GM08714 (cell line): ENCODE results near the gene RRM1.
"Not testable (repeated sequence)": the region's sequence is repeated elsewhere in the genome, so short reads cannot be mapped to it uniquely, and the experiment has no call there.

Experiments used
- H3K4me3 ChIP-seq: fragments of 200-500 bp; sonication (Bioruptor generic); 2 replicates; pipeline ENCODE4 v1.5.1; 2014; ENCODE audit warnings: mild to moderate bottlenecking, low read length, inconsistent platforms
- ZNF274 ChIP-seq: IDR thresholded peaks from 2 replicates; pipeline ENCODE4 v1.6.1; 2012; ENCODE audit warnings: mild to moderate bottlenecking, low read depth, low read length

Gene RRM1

DNA sequence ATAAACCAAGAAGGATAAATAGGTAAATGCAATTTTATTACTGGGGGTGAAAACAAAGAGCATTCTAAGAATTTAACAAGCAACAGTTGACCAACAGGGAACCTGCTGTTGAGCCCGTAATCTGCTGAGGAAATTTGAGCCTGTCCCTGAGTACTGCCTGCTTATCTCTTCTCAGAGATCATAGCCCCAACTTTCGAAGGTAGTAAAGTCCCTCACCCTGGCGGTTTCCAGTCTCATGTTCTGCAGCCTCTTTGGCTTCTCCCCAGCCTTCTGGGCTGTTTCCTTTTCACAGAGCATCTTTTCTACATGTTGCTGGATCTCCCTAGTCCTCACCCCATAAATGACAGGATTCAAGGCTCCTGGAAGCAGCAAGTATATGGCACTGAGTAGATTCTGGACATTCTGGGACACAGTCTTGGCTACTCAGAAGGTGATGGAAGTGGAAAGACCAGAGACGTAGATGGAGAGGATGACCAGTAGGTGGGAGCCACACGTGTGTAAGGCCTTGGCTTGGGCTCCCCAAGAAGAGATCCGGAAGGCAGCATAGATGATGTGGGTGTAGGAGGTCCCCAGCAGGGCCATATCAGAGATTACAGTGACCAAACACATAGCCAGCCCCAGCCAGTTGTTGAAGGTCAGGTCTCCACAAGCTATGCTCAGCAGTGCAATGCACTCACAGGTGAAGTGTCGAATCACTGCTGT is 51.6 kb downstream of the RRM1 start:
- TF ChIP-seq ZNF274 = no peak
- H3K4me3 ChIP-seq = no peak overlapping the region

GRCh38 chr11:4146772-4147098 is 52.1 kb downstream of the RRM1 start:
- no peak for TF ChIP-seq ZNF274
- no peak overlapping the region for H3K4me3 ChIP-seq

- H3K4me3 ChIP-seq = no peak overlapping the region
- TF ChIP-seq ZNF274 = no peak
Measured at GRCh38 chr11:4154503-4154902, 59.9 kb downstream of the RRM1 start.

DNA sequence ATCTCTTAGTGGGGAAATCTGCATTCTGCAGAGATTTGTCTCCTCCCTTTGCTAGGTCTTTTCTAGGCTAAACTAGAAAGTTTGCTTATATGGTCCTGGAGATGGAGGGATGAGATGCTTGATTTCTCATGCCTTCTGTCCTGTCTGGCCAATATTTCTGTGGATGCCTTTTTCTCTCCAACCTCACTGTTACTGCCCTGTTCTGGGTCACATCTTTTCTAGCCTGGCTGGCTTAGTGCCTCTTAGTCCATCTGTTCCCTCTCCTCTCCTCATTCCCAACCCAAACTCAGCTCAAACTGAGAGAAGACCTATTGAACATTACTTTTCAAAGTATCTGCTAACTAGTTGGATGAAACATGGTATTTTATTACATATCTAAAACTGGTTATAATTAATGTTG is 62.0 kb downstream of the RRM1 start:
- TF ChIP-seq ZNF274 = no peak
- H3K4me3 ChIP-seq = no peak overlapping the region

DNA sequence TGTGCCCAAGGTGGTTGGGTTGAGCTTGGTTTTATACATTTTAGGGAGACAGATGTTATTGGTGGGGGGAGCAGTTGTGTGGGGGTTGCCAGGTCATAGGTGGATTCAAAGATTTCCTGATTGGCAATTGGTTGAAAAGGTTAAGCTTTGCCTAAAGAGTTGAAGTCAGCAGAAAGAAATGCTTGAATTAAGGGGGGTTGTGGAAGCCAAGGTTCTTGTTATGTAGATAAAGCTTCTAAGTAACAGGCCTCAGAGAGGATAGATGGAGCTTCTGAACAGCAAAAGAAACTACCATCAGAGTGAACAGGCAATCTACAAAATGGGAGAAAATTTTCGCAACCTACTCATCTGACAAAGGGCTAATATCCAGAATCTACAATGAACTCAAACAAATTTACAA is 64.2 kb downstream of the RRM1 start:
- H3K4me3 ChIP-seq = not testable (repeated sequence)

DNA sequence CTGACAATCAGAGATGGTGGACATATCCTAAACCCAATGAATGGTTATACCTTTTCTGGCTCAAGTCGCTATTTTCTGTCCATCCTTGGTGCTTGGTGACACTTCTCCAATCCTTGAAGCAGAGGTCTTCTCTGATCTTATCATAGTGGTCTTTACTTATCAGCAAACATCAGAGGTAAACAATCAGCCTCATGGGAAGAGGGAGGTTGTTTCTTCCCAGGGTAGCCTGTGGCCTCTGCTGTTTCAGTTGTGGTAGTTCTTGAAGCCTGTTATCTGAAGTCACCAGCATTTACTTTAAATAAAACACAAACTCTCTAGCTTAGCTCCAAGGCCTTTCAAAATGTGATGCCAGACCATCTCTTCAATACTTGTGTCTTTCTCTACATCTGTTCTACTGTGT is 66.7 kb downstream of the RRM1 start:
- H3K4me3 ChIP-seq = no peak overlapping the region
- TF ChIP-seq ZNF274 = no peak

GRCh38 chr11:4164884-4165590 is 70.4 kb downstream of the RRM1 start:
- no peak for TF ChIP-seq ZNF274
- no peak overlapping the region for H3K4me3 ChIP-seq

DNA sequence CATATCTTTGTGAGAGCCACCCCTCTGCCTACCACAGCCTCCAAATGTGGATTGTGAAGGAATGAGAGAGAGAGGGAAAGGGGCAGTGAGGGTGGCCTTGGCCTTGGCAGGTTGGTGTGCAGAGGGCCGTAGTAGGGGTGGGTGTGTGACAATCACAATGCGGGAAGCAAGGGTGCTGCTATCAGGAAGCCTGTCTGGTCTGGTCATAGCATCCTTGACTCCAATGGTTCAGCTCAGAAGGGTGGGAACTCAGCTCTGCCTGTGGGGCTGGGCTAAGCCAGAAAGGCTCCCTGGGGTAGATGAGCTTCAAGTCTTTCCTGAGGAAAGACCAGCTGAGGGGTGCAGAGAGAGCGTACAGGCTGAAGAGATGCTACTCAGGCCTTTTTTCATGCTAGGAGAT is 72.7 kb downstream of the RRM1 start:
- TF ChIP-seq ZNF274 = no peak

DNA sequence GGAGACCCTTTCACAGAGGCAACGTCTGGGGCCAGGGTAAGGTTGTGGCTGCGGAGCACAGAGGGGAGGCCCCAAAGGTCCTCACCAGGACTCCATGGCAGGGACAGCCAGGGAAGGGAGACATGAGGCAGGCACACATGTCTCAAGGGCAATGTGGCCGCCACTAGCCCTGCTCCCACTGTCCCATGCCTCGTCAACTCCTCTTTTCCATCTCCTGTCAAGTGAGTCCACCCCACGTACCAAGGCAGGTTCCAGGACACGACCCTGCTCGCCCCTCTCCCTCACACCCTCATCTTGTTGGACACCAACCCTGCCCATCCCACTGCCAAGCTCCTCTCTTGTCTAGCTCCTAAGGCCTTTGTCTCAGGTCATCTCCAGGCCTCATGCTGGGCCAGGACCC is 73.2 kb downstream of the RRM1 start:
- no peak for TF ChIP-seq ZNF274
- H3K4me3 ChIP-seq = no peak overlapping the region

More for the DNA sequence above, 72.7 kb downstream of the RRM1 start:
- no peak overlapping the region for H3K4me3 ChIP-seq

- not testable (repeated sequence) for H3K4me3 ChIP-seq
Measured at GRCh38 chr11:4175620-4176350, 81.2 kb downstream of the RRM1 start.

DNA sequence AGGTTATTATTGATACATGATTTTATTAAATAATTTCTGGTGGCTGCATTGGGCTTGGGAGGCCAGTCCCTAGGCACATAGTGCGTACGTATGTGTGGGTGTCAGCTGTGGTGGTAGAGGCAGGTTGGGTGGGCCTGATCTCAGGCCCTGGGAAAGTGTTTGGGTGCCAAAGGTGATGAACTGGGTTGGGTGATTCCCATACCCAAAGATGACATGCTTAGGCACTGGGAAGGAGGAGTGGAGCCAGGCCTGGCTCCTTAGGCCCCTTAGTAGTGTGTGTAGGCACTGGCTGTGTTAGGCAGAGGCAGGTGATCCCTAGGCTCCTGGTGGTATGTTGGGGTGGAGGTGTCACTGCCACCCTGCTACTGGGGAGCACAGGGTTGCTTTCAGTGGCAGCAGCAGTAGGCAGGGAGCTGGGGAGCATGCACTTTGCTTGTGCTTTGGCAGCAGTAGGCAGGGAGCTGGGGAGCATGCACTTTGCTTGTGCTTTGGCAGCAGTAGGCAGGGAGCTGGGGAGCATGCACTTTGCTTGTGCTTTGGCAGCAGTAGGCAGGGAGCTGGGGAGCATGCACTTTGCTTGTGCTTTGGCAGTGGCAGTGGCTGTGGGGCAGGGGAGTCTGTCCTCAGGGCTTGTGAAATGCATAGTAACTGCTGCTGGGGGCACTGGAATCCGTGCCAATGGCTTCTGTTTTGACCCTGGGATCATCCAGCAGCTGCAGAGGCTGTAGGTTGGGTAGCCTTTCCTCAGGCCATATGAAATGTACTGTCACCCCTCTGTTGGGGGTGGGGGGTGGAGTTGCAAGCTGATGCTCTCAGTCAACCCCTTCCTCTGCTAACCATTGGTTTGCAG is 84.4 kb downstream of the RRM1 start:
- no peak overlapping the region for H3K4me3 ChIP-seq
- no peak for TF ChIP-seq ZNF274

- no peak overlapping the region for H3K4me3 ChIP-seq
- no peak for TF ChIP-seq ZNF274
Measured at GRCh38 chr11:4180441-4181183, 86.0 kb downstream of the RRM1 start.

GRCh38 chr11:4181782-4182721 is 87.5 kb downstream of the RRM1 start:
- no peak for TF ChIP-seq ZNF274
- H3K4me3 ChIP-seq = no peak overlapping the region
